CD14-positive monocyte (primary cell): ENCODE data around the gene PRKN. TPM values are rescaled to one million over a fixed set of nuclear protein-coding genes. Genes with fewer than 3 reads are reported as not detected.

Experiments
- DNase-seq, 3 donors: peaks; one replicate each; pipeline ENCODE4 v3.0.0-alpha.2; 2011 to 2022
- H2AFZ ChIP-seq: 2 replicates; pipeline ENCODE4 v1.6.0; 2012; ENCODE audit warnings: mild to moderate bottlenecking, low read depth, low read length, inconsistent platforms; ENCODE audit not compliant: insufficient read depth, poor library complexity, severe bottlenecking
- H3K27ac ChIP-seq, 2 donors: 1 replicate in 1 of 2; 2 replicates in 1 of 2; pipeline ENCODE4 v1.5.1; 2012 to 2013; ENCODE audit warnings: low read length in 2 of 2, control low read depth in 1 of 2, inconsistent platforms in 1 of 2, low read depth in 1 of 2, mild to moderate bottlenecking in 1 of 2
- H3K27me3 ChIP-seq, 2 donors: one replicate each; pipeline versions ENCODE4 v1.6.0 to v1.6.1; 2011 to 2013; ENCODE audit warnings: low read length in 2 of 2; ENCODE audit not compliant: control insufficient read depth in 2 of 2, insufficient read depth in 2 of 2
- H3K36me3 ChIP-seq, 2 donors: replicated peaks in 1 of 2; 1 replicate in 1 of 2; 2 replicates in 1 of 2; pipeline versions ENCODE4 v1.5.1 to v1.6.1; 2012 to 2013; ENCODE audit warnings: low read length in 2 of 2, control low read depth in 1 of 2, inconsistent platforms in 1 of 2, mild to moderate bottlenecking in 1 of 2; ENCODE audit not compliant: insufficient read depth in 2 of 2, control insufficient read depth in 1 of 2
- H3K4me1 ChIP-seq, 2 donors: 1 replicate in 1 of 2; 2 replicates in 1 of 2; pipeline versions ENCODE4 v1.5.1 to v1.6.1; 2012 to 2013; ENCODE audit warnings: low read length in 2 of 2, control low read depth in 1 of 2, inconsistent platforms in 1 of 2, mild to moderate bottlenecking in 1 of 2, moderate library complexity in 1 of 2; ENCODE audit not compliant: insufficient read depth in 2 of 2, control insufficient read depth in 1 of 2
- H3K4me2 ChIP-seq: replicated peaks from 2 replicates; pipeline ENCODE3; 2012; ENCODE audit warnings: low read length, moderate library complexity, mild to moderate bottlenecking; ENCODE audit not compliant: poor library complexity, severe bottlenecking; ENCODE audit errors: extremely low read depth
- H3K4me3 ChIP-seq, 3 experiments: fragments of 200-600 bp in 1 of 3; sonication (generic) in 1 of 3; replicated peaks in 1 of 3; 1 replicate in 2 of 3; 2 replicates in 1 of 3; pipeline ENCODE4 v1.5.1; 2011 to 2013; ENCODE audit warnings: low read length in 3 of 3, mild to moderate bottlenecking in 3 of 3, control low read depth in 2 of 3, low read depth in 2 of 3, inconsistent platforms in 1 of 3, moderate library complexity in 1 of 3
- H3K79me2 ChIP-seq: 2 replicates; pipeline ENCODE4 v1.6.0; 2012; ENCODE audit warnings: mild to moderate bottlenecking, control low read depth, inconsistent platforms, low read length, moderate library complexity; ENCODE audit not compliant: insufficient read depth
- H3K9ac ChIP-seq: 2 replicates; pipeline ENCODE4 v1.6.0; 2017; ENCODE audit warnings: low read length, mild to moderate bottlenecking; ENCODE audit not compliant: insufficient read depth, poor library complexity, severe bottlenecking
- H3K9me3 ChIP-seq, 2 donors: replicated peaks in 1 of 2; 1 replicate in 1 of 2; 2 replicates in 1 of 2; pipeline versions ENCODE4 v1.5.1 to v1.6.1; 2012 to 2013; ENCODE audit warnings: low read length in 2 of 2, control low read depth in 1 of 2; ENCODE audit not compliant: control insufficient read depth in 1 of 2, insufficient read depth in 1 of 2
- H4K20me1 ChIP-seq: 2 replicates; pipeline ENCODE4 v1.6.0; 2012; ENCODE audit warnings: mild to moderate bottlenecking, low read length, control low read depth, moderate library complexity; ENCODE audit not compliant: insufficient read depth
- H3K27ac Mint-ChIP-seq, 7 donors: one replicate each; pipeline ENCODE4 v1.8.0; 2020; ENCODE audit warnings: mild to moderate bottlenecking in 7 of 7, mixed read lengths in 7 of 7, moderate library complexity in 6 of 7, inconsistent platforms in 2 of 7
- H3K27me3 Mint-ChIP-seq, 3 donors: one replicate each; pipeline ENCODE4 v1.8.0; 2021 to 2022; ENCODE audit warnings: low read depth in 3 of 3, mild to moderate bottlenecking in 3 of 3, mixed read lengths in 3 of 3, moderate library complexity in 3 of 3, inconsistent platforms in 1 of 3
- H3K36me3 Mint-ChIP-seq, 2 donors: one replicate each; pipeline ENCODE4 v1.8.0; 2020; ENCODE audit warnings: mixed read lengths in 2 of 2, inconsistent platforms in 1 of 2, mild to moderate bottlenecking in 1 of 2
- H3K4me1 Mint-ChIP-seq: one replicate; pipeline ENCODE4 v1.8.0; 2020; ENCODE audit warnings: mild to moderate bottlenecking, mixed read lengths
- H3K4me3 Mint-ChIP-seq, 2 donors: one replicate each; pipeline ENCODE4 v1.8.0; 2020; ENCODE audit warnings: mild to moderate bottlenecking in 2 of 2, mixed read lengths in 2 of 2, moderate library complexity in 1 of 2
- H3K9me3 Mint-ChIP-seq, 7 donors: one replicate each; pipeline ENCODE4 v1.8.0; 2020 to 2022; ENCODE audit warnings: mixed read lengths in 7 of 7, mild to moderate bottlenecking in 6 of 7, moderate library complexity in 6 of 7, inconsistent platforms in 2 of 7
- WGBS: methylation state at CpG from one replicate; pipeline ENCODE4 v1.1.5; 2013; ENCODE audit warnings: missing lambda C conversion rate; ENCODE audit not compliant: insufficient coverage; 5-methylcytosine and 5-hydroxymethylcytosine counted together
- intact Hi-C, 2 donors: fragments of 100-400 bp; cut with micrococcal nuclease; formaldehyde crosslinking; loops; one replicate each; pipeline versions ENCODE4 v1.15.0 to v1.15.1; 2023
- polyA plus RNA-seq, 3 donors: library from polyadenylated mRNA; depleted of rRNA in 1 of 3; unstranded in 2 of 3; stranded (reverse) in 1 of 3; fragments of 300-500 nt in 2 of 3; fragments of >200 nt in 1 of 3; fragmentation: Illumina TruSeq in 2 of 3; gene quantifications; 1 replicate in 2 of 3; 2 replicates in 1 of 3; pipeline ENCODE4 v1.2.3, GENCODE V29; 2012 to 2021
- TF ChIP-seq, protein P1 (sequence below): fragments of 200-600 bp; IDR thresholded peaks from one replicate; pipeline ENCODE4 v1.8.0; 2022; ENCODE audit warnings: antibody characterized with exemption, mild to moderate bottlenecking

Gene PRKN
- polyA plus RNA-seq, 3 donors, result 0.19 to 0.21 TPM; not detected in 1

GRCh38 chr6:162481938-162482337, 245.6 kb downstream of the PRKN start:
- DNase-seq, result no peak
- Mint-ChIP-seq H3K27ac (no peak overlapping the region), H3K4me1 (no peaks in the 10 kb centered on the region), H3K27me3 (peaks cover 0 to 2% (median 0%) of the 10 kb centered on the region in 3 donors), H3K9me3 (peaks cover 6 to 15% (median 10%) of the 10 kb centered on the region in 7 donors), H3K36me3 (no peaks in the 10 kb centered on the region), H3K4me3 (no peak overlapping the region)
- no peak overlapping the region for H2AFZ ChIP-seq
- H3K4me1 ChIP-seq, result no peaks in the 10 kb centered on the region
- no peaks in the 10 kb centered on the region for H4K20me1 ChIP-seq
- no peaks in the 10 kb centered on the region for H3K27me3 ChIP-seq
- H3K79me2 ChIP-seq, result no peaks in the 10 kb centered on the region
- no peak overlapping the region for H3K9ac ChIP-seq
- H3K9me3 ChIP-seq, result peaks cover 7 to 21% of the 10 kb centered on the region in 2 donors
- TF ChIP-seq, protein P1, sequence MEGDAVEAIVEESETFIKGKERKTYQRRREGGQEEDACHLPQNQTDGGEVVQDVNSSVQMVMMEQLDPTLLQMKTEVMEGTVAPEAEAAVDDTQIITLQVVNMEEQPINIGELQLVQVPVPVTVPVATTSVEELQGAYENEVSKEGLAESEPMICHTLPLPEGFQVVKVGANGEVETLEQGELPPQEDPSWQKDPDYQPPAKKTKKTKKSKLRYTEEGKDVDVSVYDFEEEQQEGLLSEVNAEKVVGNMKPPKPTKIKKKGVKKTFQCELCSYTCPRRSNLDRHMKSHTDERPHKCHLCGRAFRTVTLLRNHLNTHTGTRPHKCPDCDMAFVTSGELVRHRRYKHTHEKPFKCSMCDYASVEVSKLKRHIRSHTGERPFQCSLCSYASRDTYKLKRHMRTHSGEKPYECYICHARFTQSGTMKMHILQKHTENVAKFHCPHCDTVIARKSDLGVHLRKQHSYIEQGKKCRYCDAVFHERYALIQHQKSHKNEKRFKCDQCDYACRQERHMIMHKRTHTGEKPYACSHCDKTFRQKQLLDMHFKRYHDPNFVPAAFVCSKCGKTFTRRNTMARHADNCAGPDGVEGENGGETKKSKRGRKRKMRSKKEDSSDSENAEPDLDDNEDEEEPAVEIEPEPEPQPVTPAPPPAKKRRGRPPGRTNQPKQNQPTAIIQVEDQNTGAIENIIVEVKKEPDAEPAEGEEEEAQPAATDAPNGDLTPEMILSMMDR, result no peak
- H3K27ac ChIP-seq, result no peak overlapping the region
- intact Hi-C loops, result no loop called here
- H3K4me3 ChIP-seq, result no peak overlapping the region
- no peak overlapping the region for H3K4me2 ChIP-seq
- H3K36me3 ChIP-seq, result no peaks in the 10 kb centered on the region

DNA sequence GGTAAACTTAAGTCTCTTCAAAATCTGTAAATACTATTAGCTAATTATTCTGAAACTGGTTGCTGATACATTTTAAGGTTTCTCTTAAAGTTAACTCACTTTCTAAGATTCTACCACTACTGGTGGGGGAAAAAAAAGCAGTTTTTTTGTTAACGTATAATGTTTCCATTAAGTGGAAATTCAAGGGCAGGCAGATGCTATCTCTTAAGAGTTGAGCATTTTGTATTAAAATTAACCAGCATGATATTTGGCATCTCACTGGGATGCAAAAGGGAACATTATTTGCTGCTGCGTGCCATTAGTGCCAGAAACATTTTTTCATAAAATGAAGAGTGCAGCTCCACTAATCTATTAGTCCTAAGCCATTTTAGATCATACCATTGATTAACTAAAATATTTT, 246.2 kb downstream of the PRKN start:
- Mint-ChIP-seq H3K36me3 (no peaks in the 10 kb centered on the region), H3K9me3 (peaks cover 6 to 13% (median 10%) of the 10 kb centered on the region in 7 donors), H3K27me3 (peaks cover 0 to 2% (median 0%) of the 10 kb centered on the region in 3 donors), H3K4me1 (no peaks in the 10 kb centered on the region), H3K27ac (no peak overlapping the region), H3K4me3 (no peak overlapping the region)
- H3K9me3 ChIP-seq, result peaks cover 13 to 26% of the 10 kb centered on the region in 2 donors
- H2AFZ ChIP-seq, result no peak overlapping the region
- H3K27me3 ChIP-seq, result no peaks in the 10 kb centered on the region
- intact Hi-C loops, result no loop called here
- 100% methylated on average over 1 of the region's 2 CpGs for WGBS
- H3K4me3 ChIP-seq, result no peak overlapping the region
- no peaks in the 10 kb centered on the region for H3K79me2 ChIP-seq
- H3K9ac ChIP-seq, result no peak overlapping the region
- no peak overlapping the region for H3K4me2 ChIP-seq
- no peak for DNase-seq
- no peaks in the 10 kb centered on the region for H3K4me1 ChIP-seq
- H3K27ac ChIP-seq, result no peak overlapping the region
- no peaks in the 10 kb centered on the region for H4K20me1 ChIP-seq
- no peaks in the 10 kb centered on the region for H3K36me3 ChIP-seq
- TF ChIP-seq, protein P1, result no peak
